ENCODE data around the gene NOL7.

DNA sequence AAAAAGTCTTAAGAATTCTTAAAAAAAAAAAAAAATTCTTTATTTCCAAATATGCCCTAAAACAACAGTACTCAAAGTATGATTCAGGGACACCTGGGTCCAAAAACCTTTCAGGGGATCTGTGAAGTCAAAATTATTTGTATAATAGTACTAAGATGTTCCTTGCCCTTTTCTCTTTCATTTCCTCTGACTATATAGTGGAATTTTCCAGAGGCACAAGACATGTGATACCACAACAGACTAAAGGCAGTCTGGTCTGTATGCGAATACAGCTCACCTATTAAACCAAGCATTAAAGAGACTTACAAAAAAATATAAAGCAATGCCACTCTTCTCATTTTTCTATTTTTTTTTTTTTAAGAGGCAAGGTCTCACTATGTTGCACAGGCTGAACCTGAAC lies 15.4 kb downstream of the NOL7 start:
- TF ChIP-seq, protein P1, sequence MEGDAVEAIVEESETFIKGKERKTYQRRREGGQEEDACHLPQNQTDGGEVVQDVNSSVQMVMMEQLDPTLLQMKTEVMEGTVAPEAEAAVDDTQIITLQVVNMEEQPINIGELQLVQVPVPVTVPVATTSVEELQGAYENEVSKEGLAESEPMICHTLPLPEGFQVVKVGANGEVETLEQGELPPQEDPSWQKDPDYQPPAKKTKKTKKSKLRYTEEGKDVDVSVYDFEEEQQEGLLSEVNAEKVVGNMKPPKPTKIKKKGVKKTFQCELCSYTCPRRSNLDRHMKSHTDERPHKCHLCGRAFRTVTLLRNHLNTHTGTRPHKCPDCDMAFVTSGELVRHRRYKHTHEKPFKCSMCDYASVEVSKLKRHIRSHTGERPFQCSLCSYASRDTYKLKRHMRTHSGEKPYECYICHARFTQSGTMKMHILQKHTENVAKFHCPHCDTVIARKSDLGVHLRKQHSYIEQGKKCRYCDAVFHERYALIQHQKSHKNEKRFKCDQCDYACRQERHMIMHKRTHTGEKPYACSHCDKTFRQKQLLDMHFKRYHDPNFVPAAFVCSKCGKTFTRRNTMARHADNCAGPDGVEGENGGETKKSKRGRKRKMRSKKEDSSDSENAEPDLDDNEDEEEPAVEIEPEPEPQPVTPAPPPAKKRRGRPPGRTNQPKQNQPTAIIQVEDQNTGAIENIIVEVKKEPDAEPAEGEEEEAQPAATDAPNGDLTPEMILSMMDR (IDR thresholded peaks at IDR 0.05) = no peak
- no peak for TF ChIP-seq POLR2A (IDR thresholded peaks at IDR 0.05)

All from uterus (tissue), 2 donors.